ENCODE results near the gene TCERG1L.

Gene TCERG1L

GRCh38 chr10:131226446-131227162 lies 84.9 kb downstream of the TCERG1L start:
- DNase-seq (ENCODE audit: low spot score): no peak
- TF ChIP-seq, protein P1, sequence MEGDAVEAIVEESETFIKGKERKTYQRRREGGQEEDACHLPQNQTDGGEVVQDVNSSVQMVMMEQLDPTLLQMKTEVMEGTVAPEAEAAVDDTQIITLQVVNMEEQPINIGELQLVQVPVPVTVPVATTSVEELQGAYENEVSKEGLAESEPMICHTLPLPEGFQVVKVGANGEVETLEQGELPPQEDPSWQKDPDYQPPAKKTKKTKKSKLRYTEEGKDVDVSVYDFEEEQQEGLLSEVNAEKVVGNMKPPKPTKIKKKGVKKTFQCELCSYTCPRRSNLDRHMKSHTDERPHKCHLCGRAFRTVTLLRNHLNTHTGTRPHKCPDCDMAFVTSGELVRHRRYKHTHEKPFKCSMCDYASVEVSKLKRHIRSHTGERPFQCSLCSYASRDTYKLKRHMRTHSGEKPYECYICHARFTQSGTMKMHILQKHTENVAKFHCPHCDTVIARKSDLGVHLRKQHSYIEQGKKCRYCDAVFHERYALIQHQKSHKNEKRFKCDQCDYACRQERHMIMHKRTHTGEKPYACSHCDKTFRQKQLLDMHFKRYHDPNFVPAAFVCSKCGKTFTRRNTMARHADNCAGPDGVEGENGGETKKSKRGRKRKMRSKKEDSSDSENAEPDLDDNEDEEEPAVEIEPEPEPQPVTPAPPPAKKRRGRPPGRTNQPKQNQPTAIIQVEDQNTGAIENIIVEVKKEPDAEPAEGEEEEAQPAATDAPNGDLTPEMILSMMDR (IDR thresholded peaks at IDR 0.05; ENCODE audit: borderline replicate concordance, control extremely low read depth, extremely low read depth, insufficient read depth, missing control alignments): no peak
- in situ Hi-C loops (cut with MboI; ENCODE audit: low sequenced_read_pairs, unreplicated experiment): no loop called here

DNA sequence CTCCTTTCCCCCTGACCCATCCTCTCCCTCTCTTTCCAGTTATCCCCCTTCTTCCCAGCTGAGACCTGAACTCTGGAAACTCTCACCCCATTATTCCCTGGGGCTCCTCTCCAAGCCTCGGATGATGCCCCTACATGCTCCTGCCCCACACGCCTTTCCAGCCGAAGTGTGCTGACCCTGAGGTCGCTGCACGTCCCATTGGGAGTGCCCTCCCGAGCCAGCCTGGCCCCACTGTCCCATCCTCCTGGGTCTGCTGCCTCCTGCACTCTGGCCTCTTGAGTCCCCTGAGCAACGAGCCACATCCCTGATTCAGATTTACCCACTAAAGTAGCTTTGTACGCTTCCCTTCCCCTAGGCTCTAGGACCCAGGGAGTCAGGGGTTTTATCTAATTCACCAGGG lies 87.4 kb downstream of the TCERG1L start:
- TF ChIP-seq, protein P1 (IDR thresholded peaks at IDR 0.05; ENCODE audit: borderline replicate concordance, control extremely low read depth, extremely low read depth, insufficient read depth, missing control alignments): no peak
- no peak for DNase-seq (ENCODE audit: low spot score)
- in situ Hi-C loops (cut with MboI; ENCODE audit: low sequenced_read_pairs, unreplicated experiment): no loop called here

GRCh38 chr10:131223422-131223821 lies 88.1 kb downstream of the TCERG1L start:
- in situ Hi-C loops (cut with MboI; ENCODE audit: low sequenced_read_pairs, unreplicated experiment): no loop called here
- TF ChIP-seq, protein P1 (IDR thresholded peaks at IDR 0.05; ENCODE audit: borderline replicate concordance, control extremely low read depth, extremely low read depth, insufficient read depth, missing control alignments): no peak
- no peak for DNase-seq (ENCODE audit: low spot score)

DNA sequence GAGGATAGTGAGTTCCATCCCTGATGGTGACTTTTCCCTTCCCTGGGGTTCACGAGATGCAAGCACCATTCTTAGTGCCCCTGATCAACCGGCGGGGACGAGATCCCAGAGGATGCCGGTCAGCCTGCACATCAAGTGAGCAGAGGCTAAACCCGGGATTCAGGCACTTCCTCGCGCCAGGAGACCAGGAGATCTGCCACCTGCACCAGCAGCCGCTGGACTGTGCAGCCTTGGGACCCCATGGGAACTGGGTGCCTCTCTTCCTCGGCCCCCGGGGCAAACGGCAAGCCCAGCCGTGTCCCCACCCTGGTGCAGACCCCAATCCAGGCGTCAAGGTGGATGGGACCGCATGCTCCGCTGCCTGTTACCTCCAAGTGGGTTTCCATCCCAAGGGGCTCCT lies 88.5 kb downstream of the TCERG1L start:
- in situ Hi-C loops (cut with MboI; ENCODE audit: low sequenced_read_pairs, unreplicated experiment): no loop called here
- no peak for DNase-seq (ENCODE audit: low spot score)
- TF ChIP-seq, protein P1 (IDR thresholded peaks at IDR 0.05; ENCODE audit: borderline replicate concordance, control extremely low read depth, extremely low read depth, insufficient read depth, missing control alignments): no peak

GRCh38 chr10:131221632-131222277 lies 89.8 kb downstream of the TCERG1L start:
- TF ChIP-seq, protein P1 (IDR thresholded peaks at IDR 0.05; ENCODE audit: borderline replicate concordance, control extremely low read depth, extremely low read depth, insufficient read depth, missing control alignments): no peak
- no peak for DNase-seq (ENCODE audit: low spot score)
- in situ Hi-C loops (cut with MboI; ENCODE audit: low sequenced_read_pairs, unreplicated experiment): no loop called here

GRCh38 chr10:131220601-131221171 lies 90.8 kb downstream of the TCERG1L start:
- in situ Hi-C loops (cut with MboI; ENCODE audit: low sequenced_read_pairs, unreplicated experiment): no loop called here
- TF ChIP-seq, protein P1 (IDR thresholded peaks at IDR 0.05; ENCODE audit: borderline replicate concordance, control extremely low read depth, extremely low read depth, insufficient read depth, missing control alignments): no peak
- no peak for DNase-seq (ENCODE audit: low spot score)

Measured in GM13976 (cell line).